WTC11 (cell line): ENCODE measurements around the gene CYLD. TPM values are rescaled to one million over a fixed set of nuclear protein-coding genes. Genes with fewer than 3 reads are reported as not detected.

Source experiments
- ATAC-seq: fragments of 200-7000 bp; cut with Tn5 transposase; 2 replicates; pipeline ENCODE4 v1.10.0; 2021; ENCODE audit warnings: mild to moderate bottlenecking, moderate library complexity
- CTCF ChIA-PET: fragments of 300-600 bp; sonication (Branson Sonifier 250); formaldehyde crosslinking; loops from one replicate; lab custom pipeline; 2021; ENCODE audit warnings: antibody characterized with exemption; lab: Charles Lee
- POLR2A ChIA-PET: fragments of 350-600 bp; sonication (Branson Sonifier 250); formaldehyde crosslinking; loops from one replicate; lab custom pipeline; 2021; ENCODE audit warnings: antibody characterized with exemption; lab: Charles Lee
- DNase-seq: peaks from one replicate; pipeline ENCODE4 v3.0.0; 2021; ENCODE audit warnings: low spot score
- H3K27ac Mint-ChIP-seq: 2 replicates; pipeline ENCODE4 v1.8.0; 2021; ENCODE audit warnings: mixed read lengths
- H3K27me3 Mint-ChIP-seq: 2 replicates; pipeline ENCODE4 v1.8.0; 2021; ENCODE audit warnings: low read depth, mild to moderate bottlenecking, moderate library complexity, mixed read lengths
- H3K36me3 Mint-ChIP-seq: 2 replicates; pipeline ENCODE4 v1.8.0; 2021; ENCODE audit warnings: mixed read lengths
- H3K4me1 Mint-ChIP-seq: 2 replicates; pipeline ENCODE4 v1.8.0; 2022; ENCODE audit warnings: mixed read lengths
- H3K4me3 Mint-ChIP-seq: 2 replicates; pipeline ENCODE4 v1.8.0; 2021; ENCODE audit warnings: mild to moderate bottlenecking, moderate library complexity, mixed read lengths
- H3K9me3 Mint-ChIP-seq: 2 replicates; pipeline ENCODE4 v1.8.0; 2021; ENCODE audit warnings: mixed read lengths
- AR ChIP-seq: fragments of 250-450 bp; sonication (Bioruptor Pico); IDR thresholded peaks from 2 replicates; pipeline ENCODE4 v1.9.0; 2021; ENCODE audit warnings: mild to moderate bottlenecking
- ARID4B ChIP-seq: sonication (generic); formaldehyde crosslinking; IDR thresholded peaks from 2 replicates; pipeline ENCODE4 v1.8.0; 2023; ENCODE audit warnings: missing genetic modification reagents, mild to moderate bottlenecking, borderline replicate concordance
- ATF2 ChIP-seq: sonication (generic); formaldehyde crosslinking; IDR thresholded peaks from 2 replicates; pipeline ENCODE4 v1.8.1; 2022; ENCODE audit warnings: low read depth, missing genetic modification reagents, borderline replicate concordance
- FOXJ3 ChIP-seq: sonication (generic); formaldehyde crosslinking; IDR thresholded peaks from 2 replicates; pipeline ENCODE4 v1.9.0; 2021; ENCODE audit warnings: missing genetic modification reagents, mild to moderate bottlenecking, borderline replicate concordance
- GABPB1 ChIP-seq: sonication (generic); formaldehyde crosslinking; IDR thresholded peaks from 2 replicates; pipeline ENCODE4 v1.8.1; 2023; ENCODE audit warnings: mild to moderate bottlenecking, missing genetic modification reagents
- MAX ChIP-seq: sonication (generic); formaldehyde crosslinking; IDR thresholded peaks from 2 replicates; pipeline ENCODE4 v1.8.0; 2022; ENCODE audit warnings: mild to moderate bottlenecking, missing genetic modification reagents
- SMAD3 ChIP-seq: sonication (generic); formaldehyde crosslinking; IDR thresholded peaks from 2 replicates; pipeline ENCODE4 v1.8.0; 2022; ENCODE audit warnings: missing genetic modification reagents, mild to moderate bottlenecking, borderline replicate concordance
- SP1 ChIP-seq: sonication (generic); formaldehyde crosslinking; conservative IDR thresholded peaks from 2 replicates; pipeline ENCODE4 v1.8.1; 2022; ENCODE audit warnings: missing genetic modification reagents
- TEAD1 ChIP-seq: sonication (generic); formaldehyde crosslinking; IDR thresholded peaks from 2 replicates; pipeline ENCODE4 v1.8.0; 2022; ENCODE audit warnings: mild to moderate bottlenecking, missing genetic modification reagents
- TP53 ChIP-seq: sonication (generic); formaldehyde crosslinking; IDR thresholded peaks from 2 replicates; pipeline ENCODE4 v1.8.1; 2023; ENCODE audit warnings: mild to moderate bottlenecking, missing genetic modification reagents
- ZMAT4 ChIP-seq: fragments of 250-450 bp; sonication (Bioruptor Pico); IDR thresholded peaks from 2 replicates; pipeline ENCODE4 v1.9.0; 2021; ENCODE audit warnings: mild to moderate bottlenecking
- ZNF138 ChIP-seq: sonication (generic); formaldehyde crosslinking; conservative IDR thresholded peaks from 2 replicates; pipeline ENCODE4 v1.8.1; 2022; ENCODE audit warnings: mild to moderate bottlenecking, moderate library complexity, missing genetic modification reagents
- ZNF281 ChIP-seq: sonication (generic); formaldehyde crosslinking; IDR thresholded peaks from 2 replicates; pipeline ENCODE4 v1.8.0; 2023; ENCODE audit warnings: mild to moderate bottlenecking, missing genetic modification reagents
- ZNF317 ChIP-seq: sonication (generic); formaldehyde crosslinking; IDR thresholded peaks from 2 replicates; pipeline ENCODE4 v1.8.1; 2023; ENCODE audit warnings: low read depth, mild to moderate bottlenecking, moderate library complexity, missing genetic modification reagents, borderline replicate concordance
- ZNF512 ChIP-seq: sonication (generic); formaldehyde crosslinking; IDR thresholded peaks from 2 replicates; pipeline ENCODE4 v1.8.1; 2022; ENCODE audit warnings: missing genetic modification reagents, borderline replicate concordance
- total RNA-seq: library from RNA; stranded (reverse); gene quantifications from 3 replicates; pipeline ENCODE4 v1.2.3, GENCODE V29; 2021

Gene CYLD
- total RNA-seq, 1 experiment from 2014 or later = 10.8 TPM

- TF ChIP-seq GABPB1 (CRISPR knock-in tag) = 0 out of 2 replicates have a peak, but pooled peaks have one; percentile 33
- TF ChIP-seq AR (CRISPR knock-in tag) = no peak
- TF ChIP-seq ZNF281 (CRISPR knock-in tag) = no peak
- TF ChIP-seq TEAD1 (CRISPR knock-in tag) = no peak
- TF ChIP-seq ZNF512 (CRISPR knock-in tag) = no peak
- no peak for TF ChIP-seq MAX (CRISPR knock-in tag)
- no peak for TF ChIP-seq FOXJ3 (CRISPR knock-in tag)
- TF ChIP-seq TP53 (CRISPR knock-in tag) = no peak
- TF ChIP-seq SP1 (CRISPR knock-in tag) = peak; percentile 99
- no peak for TF ChIP-seq ATF2 (CRISPR knock-in tag)
Measured at GRCh38 chr16:50741781-50742575, at the start of gene CYLD (continued).

GRCh38 chr16:50692644-50692998, 49.3 kb upstream of the CYLD start:
- Mint-ChIP-seq H3K27me3 (peaks cover 30% of the 10 kb centered on the region), H3K4me3 (peak overlapping the region; percentile 64), H3K27ac (no peak overlapping the region), H3K4me1 (no peaks in the 10 kb centered on the region), H3K9me3 (no peaks in the 10 kb centered on the region), H3K36me3 (no peaks in the 10 kb centered on the region)
- ChIA-PET CTCF (no interaction called here), POLR2A (no interaction called here)
- no peak for TF ChIP-seq SMAD3 (CRISPR knock-in tag)
- no peak for TF ChIP-seq ZMAT4 (CRISPR knock-in tag)
- TF ChIP-seq ZNF317 (CRISPR knock-in tag) = no peak
- TF ChIP-seq ZNF138 (CRISPR knock-in tag) = no peak
- TF ChIP-seq ARID4B (CRISPR knock-in tag) = no peak
- TF ChIP-seq SP1 (CRISPR knock-in tag) = no peak
- no peak for ATAC-seq
- DNase-seq = no peak
